SK-N-MC (cell line): ENCODE results near the gene RASGEF1B.

ENCODE experiments used
- DNase-seq: peaks from one replicate; pipeline ENCODE4 v3.0.0-alpha.2; 2011; ENCODE audit warnings: low read depth, low spot score
- H3K27ac ChIP-seq: fragments of 200-600 bp; sonication (generic); 2 replicates; pipeline ENCODE4 v1.5.1; 2016; ENCODE audit warnings: mixed run types
- H3K36me3 ChIP-seq: fragments of 200-600 bp; sonication (generic); 2 replicates; pipeline ENCODE4 v1.6.1; 2017; ENCODE audit warnings: antibody characterized with exemption, low read length, mixed read lengths; ENCODE audit not compliant: insufficient read depth
- H3K4me3 ChIP-seq: fragments of 200-600 bp; sonication (generic); 2 replicates; pipeline ENCODE4 v1.5.1; 2016
- H3K9ac ChIP-seq: fragments of 200-600 bp; sonication (generic); 2 replicates; pipeline ENCODE4 v1.8.0; 2017; ENCODE audit warnings: mixed run types, mixed read lengths; ENCODE audit not compliant: insufficient read length
- H3K9me3 ChIP-seq: fragments of 200-600 bp; sonication (generic); 2 replicates; pipeline ENCODE4 v1.6.1; 2017; ENCODE audit warnings: low read depth, mild to moderate bottlenecking, antibody characterized with exemption, low read length, moderate library complexity, mixed read lengths
- EZH2 ChIP-seq: fragments of 200-600 bp; sonication (generic); IDR thresholded peaks from one replicate; pipeline ENCODE4 v1.6.1; 2017; ENCODE audit warnings: antibody characterized with exemption
- FOXP2 ChIP-seq: optimal IDR thresholded peaks from 2 replicates; pipeline ENCODE3; 2011; ENCODE audit warnings: mild to moderate bottlenecking, moderate library complexity; ENCODE audit not compliant: insufficient read depth; ENCODE audit errors: extremely low read length, control extremely low read depth
- POLR2AphosphoS5 ChIP-seq: IDR thresholded peaks from 2 replicates; pipeline ENCODE4 v1.6.1; 2012; ENCODE audit warnings: mild to moderate bottlenecking, low read depth, low read length, borderline replicate concordance

The RASGEF1B gene

GRCh38 chr4:81424816-81425755 is 46.6 kb downstream of the RASGEF1B start:
- Histone ChIP-seq H3K36me3 (peaks cover 46% of the 10 kb centered on the region), H3K4me3 (no peak overlapping the region), H3K9ac (no peak overlapping the region), H3K9me3 (no peaks in the 10 kb centered on the region), H3K27ac (no peak overlapping the region)
- no peak for DNase-seq
- no peak for TF ChIP-seq FOXP2
- TF ChIP-seq POLR2AphosphoS5 = no peak
- TF ChIP-seq EZH2 = no peak

DNA sequence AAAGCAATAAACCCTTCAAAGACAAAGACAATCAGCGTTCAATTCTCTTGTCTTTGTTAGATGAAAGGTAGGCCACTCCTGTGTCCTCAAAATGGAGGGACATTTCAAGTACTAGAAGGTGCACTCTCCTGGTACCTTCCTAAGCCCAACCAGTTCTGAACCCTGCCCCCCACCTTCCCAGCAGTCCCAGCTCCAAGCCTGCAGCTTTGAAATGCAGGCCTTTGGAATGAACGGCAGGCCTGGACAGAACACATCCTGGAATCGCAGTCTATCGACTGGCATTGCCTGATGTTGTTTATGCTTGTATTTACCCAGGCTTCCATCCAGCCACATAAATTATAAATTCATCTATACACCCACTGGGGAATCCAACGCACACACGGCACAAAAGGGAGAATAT is 47.4 kb downstream of the RASGEF1B start:
- Histone ChIP-seq H3K27ac (no peak overlapping the region), H3K4me3 (no peak overlapping the region), H3K36me3 (peaks cover 38% of the 10 kb centered on the region), H3K9me3 (no peaks in the 10 kb centered on the region), H3K9ac (no peak overlapping the region)
- TF ChIP-seq POLR2AphosphoS5 = no peak
- TF ChIP-seq EZH2 = no peak
- DNase-seq = no peak

DNA sequence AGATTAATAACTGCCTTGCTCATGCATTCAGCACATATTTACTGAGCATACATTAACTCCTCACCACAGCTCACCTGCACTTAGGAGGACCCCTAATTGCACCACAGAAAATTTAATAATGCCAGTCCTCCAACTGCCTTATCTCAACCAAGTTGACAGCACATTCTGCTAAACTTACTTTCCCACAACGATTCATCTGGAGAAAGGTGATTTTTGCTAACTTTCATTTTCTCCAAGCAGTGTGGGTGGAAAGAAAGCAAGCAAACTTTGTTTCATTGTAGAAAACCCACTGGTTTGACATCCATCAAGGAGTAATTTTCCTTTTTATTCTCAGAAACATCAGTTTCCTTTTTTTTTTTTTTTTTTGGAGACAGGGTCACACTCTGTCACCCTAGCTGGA is 49.1 kb downstream of the RASGEF1B start:
- no peak for TF ChIP-seq EZH2
- TF ChIP-seq FOXP2 = no peak
- TF ChIP-seq POLR2AphosphoS5 = no peak
- no peak for DNase-seq
- Histone ChIP-seq H3K27ac (no peak overlapping the region), H3K4me3 (no peak overlapping the region), H3K36me3 (peaks cover 27% of the 10 kb centered on the region), H3K9me3 (no peaks in the 10 kb centered on the region), H3K9ac (no peak overlapping the region)

GRCh38 chr4:81421346-81422218 is 50.1 kb downstream of the RASGEF1B start:
- Histone ChIP-seq H3K9ac (no peak overlapping the region), H3K27ac (no peak overlapping the region), H3K9me3 (no peaks in the 10 kb centered on the region), H3K36me3 (peaks cover 19% of the 10 kb centered on the region), H3K4me3 (no peak overlapping the region)
- DNase-seq = no peak
- TF ChIP-seq EZH2 (no peak), FOXP2 (no peak)

DNA sequence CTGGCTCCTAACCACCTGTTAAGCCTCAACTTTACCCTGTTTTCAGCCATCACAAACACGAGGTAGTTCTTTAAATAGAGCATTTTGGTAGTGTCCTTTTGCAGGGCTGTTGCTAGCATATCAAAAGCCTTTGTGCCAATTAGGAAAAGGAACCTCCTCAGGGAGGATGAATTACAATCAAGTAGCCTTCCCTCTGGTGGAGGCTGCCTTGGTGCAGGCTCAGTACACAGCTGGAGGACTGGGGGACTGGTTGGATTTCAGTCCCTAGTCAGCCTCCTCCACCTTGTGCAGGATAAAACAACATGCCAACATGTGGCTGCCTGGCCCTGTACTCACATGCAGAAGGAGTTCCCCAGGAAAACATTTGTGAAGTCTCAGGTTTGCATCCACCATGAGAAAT is 53.1 kb downstream of the RASGEF1B start:
- DNase-seq = no peak
- TF ChIP-seq EZH2 (no peak), POLR2AphosphoS5 (no peak), FOXP2 (no peak)
- H3K4me3 ChIP-seq = no peak overlapping the region
- H3K36me3 ChIP-seq = no peaks in the 10 kb centered on the region
- H3K9ac ChIP-seq = no peak overlapping the region
- H3K27ac ChIP-seq = no peak overlapping the region
- no peaks in the 10 kb centered on the region for H3K9me3 ChIP-seq

- TF ChIP-seq FOXP2 (no peak), EZH2 (no peak), POLR2AphosphoS5 (no peak)
- H3K9ac ChIP-seq = no peak overlapping the region
- H3K36me3 ChIP-seq = no peaks in the 10 kb centered on the region
- no peaks in the 10 kb centered on the region for H3K9me3 ChIP-seq
- no peak overlapping the region for H3K4me3 ChIP-seq
- DNase-seq = no peak
- no peak overlapping the region for H3K27ac ChIP-seq
Measured at GRCh38 chr4:81412946-81413495, 58.7 kb downstream of the RASGEF1B start.

GRCh38 chr4:81410680-81411079 is 61.0 kb downstream of the RASGEF1B start:
- Histone ChIP-seq H3K9ac (no peak overlapping the region), H3K27ac (no peak overlapping the region), H3K4me3 (no peak overlapping the region), H3K36me3 (no peaks in the 10 kb centered on the region), H3K9me3 (no peaks in the 10 kb centered on the region)
- TF ChIP-seq POLR2AphosphoS5 = no peak
- no peak for TF ChIP-seq FOXP2
- no peak for TF ChIP-seq EZH2
- no peak for DNase-seq

GRCh38 chr4:81409836-81410235 is 61.9 kb downstream of the RASGEF1B start:
- no peak for TF ChIP-seq POLR2AphosphoS5
- TF ChIP-seq FOXP2 = no peak
- no peak for TF ChIP-seq EZH2
- no peak for DNase-seq
- Histone ChIP-seq H3K4me3 (no peak overlapping the region), H3K36me3 (no peaks in the 10 kb centered on the region), H3K9me3 (no peaks in the 10 kb centered on the region), H3K27ac (no peak overlapping the region), H3K9ac (no peak overlapping the region)

DNA sequence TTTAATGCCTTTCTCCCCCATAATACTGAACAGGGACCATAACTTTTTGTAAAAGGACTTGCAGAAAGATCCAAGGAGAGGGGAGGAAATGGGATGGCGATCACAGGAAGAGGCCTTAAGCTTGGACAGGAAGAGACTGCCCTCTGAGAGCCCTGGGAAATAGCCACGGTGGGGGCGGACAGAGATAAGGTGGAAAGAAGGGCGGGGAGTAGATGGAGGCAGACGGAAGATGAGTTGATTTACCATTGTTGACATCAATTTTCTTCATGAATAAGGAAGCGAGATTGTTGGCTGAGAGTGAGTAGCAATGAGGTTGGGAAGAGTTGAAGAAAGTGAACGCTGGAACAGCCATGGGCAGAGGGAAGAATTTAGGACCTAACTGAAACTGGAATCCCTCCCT is 63.4 kb downstream of the RASGEF1B start:
- no peak overlapping the region for H3K27ac ChIP-seq
- H3K4me3 ChIP-seq = no peak overlapping the region
- DNase-seq = no peak
- no peaks in the 10 kb centered on the region for H3K36me3 ChIP-seq
- TF ChIP-seq EZH2 = no peak
- TF ChIP-seq POLR2AphosphoS5 = no peak
- TF ChIP-seq FOXP2 = no peak
- H3K9me3 ChIP-seq = no peaks in the 10 kb centered on the region
- H3K9ac ChIP-seq = no peak overlapping the region
